GM12865 (cell line): ENCODE data around the gene KCNS1.
"Not testable (repeated sequence)": the region's sequence is repeated elsewhere in the genome, so short reads cannot be mapped to it uniquely, and the experiment has no call there.

Experiments used
- DNase-seq: peaks from one replicate; pipeline ENCODE4 v3.0.0; 2010; ENCODE audit warnings: low read depth
- H3K4me3 ChIP-seq: 2 replicates; pipeline ENCODE4 v1.5.1; 2011; ENCODE audit warnings: mild to moderate bottlenecking, low read depth, low read length, control low read depth
- CTCF ChIP-seq: IDR thresholded peaks from 2 replicates; pipeline ENCODE4 v1.5.1; 2011; ENCODE audit warnings: low read length, control low read depth, low read depth, inconsistent platforms; ENCODE audit not compliant: insufficient read depth; ENCODE audit errors: missing control alignments

Gene KCNS1

GRCh38 chr20:45070932-45071632, 29.8 kb downstream of the KCNS1 start:
- no peak for DNase-seq
- H3K4me3 ChIP-seq, result no peak overlapping the region
- no peak for TF ChIP-seq CTCF

- DNase-seq, result no peak
- no peak overlapping the region for H3K4me3 ChIP-seq
- TF ChIP-seq CTCF, result no peak
Observed at GRCh38 chr20:45069261-45069660, 31.7 kb downstream of the KCNS1 start.

- no peak for DNase-seq
- no peak for TF ChIP-seq CTCF
- no peak overlapping the region for H3K4me3 ChIP-seq
Observed at GRCh38 chr20:45067558-45067957, 33.4 kb downstream of the KCNS1 start.

GRCh38 chr20:45067087-45067486, 33.8 kb downstream of the KCNS1 start:
- H3K4me3 ChIP-seq, result no peak overlapping the region
- no peak for DNase-seq
- TF ChIP-seq CTCF, result no peak

- H3K4me3 ChIP-seq, result no peak overlapping the region
- no peak for DNase-seq
- TF ChIP-seq CTCF, result no peak
Observed at GRCh38 chr20:45066372-45066771, 34.6 kb downstream of the KCNS1 start.

- H3K4me3 ChIP-seq, result no peak overlapping the region
- DNase-seq, result no peak
- TF ChIP-seq CTCF, result no peak
Observed at GRCh38 chr20:45064812-45065211, 36.1 kb downstream of the KCNS1 start.

GRCh38 chr20:45063107-45063506, 37.8 kb downstream of the KCNS1 start:
- DNase-seq, result peak; percentile 33
- H3K4me3 ChIP-seq, result not testable (repeated sequence)

GRCh38 chr20:45061244-45061643, 39.7 kb downstream of the KCNS1 start:
- no peak overlapping the region for H3K4me3 ChIP-seq
- DNase-seq, result no peak
- no peak for TF ChIP-seq CTCF
